ENCODE results near the gene PDE5A.
"Not testable (repeated sequence)": the region's sequence is repeated elsewhere in the genome, so short reads cannot be mapped to it uniquely, and the experiment has no call there.

PDE5A gene

DNA sequence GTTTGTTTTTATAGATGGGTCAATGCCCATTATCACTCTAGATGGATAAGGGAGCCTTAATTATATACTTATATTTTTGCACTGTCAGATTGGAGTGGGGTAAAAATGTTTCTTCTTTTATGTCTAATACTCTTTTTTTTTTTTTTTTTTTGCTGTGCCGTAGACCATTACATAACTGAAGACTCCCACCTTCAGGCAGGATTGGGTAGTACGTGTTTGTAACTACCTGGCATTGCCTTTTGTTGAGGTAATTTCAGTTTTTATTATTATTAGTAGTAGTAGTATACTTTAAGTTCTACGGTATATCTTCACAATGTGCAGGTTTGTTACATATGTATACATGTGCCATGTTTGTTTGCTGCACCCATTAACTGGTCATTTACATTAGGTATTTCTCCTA lies 165.9 kb downstream of the PDE5A start:
- not testable (repeated sequence) for DNase-seq

DNA sequence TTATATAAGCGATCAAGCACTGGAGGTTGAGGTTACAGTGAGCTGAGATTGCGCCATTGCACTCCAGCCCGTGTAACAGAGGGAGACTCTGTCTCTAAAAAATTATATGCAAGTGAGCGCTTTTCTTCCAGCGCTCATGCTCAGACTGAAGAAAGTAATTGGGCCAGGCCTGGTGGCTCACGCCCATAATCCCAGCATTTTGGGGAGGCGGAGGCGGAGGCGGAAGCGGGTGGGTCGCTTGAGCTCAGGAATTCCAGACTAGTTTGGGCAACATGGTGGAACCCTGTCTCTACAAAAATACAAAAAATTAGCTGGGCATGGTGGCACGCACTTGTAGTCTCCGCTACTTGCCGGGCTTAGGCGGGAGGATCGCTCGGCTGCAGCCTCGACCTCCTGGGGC lies 172.9 kb downstream of the PDE5A start:
- not testable (repeated sequence) for DNase-seq

DNA sequence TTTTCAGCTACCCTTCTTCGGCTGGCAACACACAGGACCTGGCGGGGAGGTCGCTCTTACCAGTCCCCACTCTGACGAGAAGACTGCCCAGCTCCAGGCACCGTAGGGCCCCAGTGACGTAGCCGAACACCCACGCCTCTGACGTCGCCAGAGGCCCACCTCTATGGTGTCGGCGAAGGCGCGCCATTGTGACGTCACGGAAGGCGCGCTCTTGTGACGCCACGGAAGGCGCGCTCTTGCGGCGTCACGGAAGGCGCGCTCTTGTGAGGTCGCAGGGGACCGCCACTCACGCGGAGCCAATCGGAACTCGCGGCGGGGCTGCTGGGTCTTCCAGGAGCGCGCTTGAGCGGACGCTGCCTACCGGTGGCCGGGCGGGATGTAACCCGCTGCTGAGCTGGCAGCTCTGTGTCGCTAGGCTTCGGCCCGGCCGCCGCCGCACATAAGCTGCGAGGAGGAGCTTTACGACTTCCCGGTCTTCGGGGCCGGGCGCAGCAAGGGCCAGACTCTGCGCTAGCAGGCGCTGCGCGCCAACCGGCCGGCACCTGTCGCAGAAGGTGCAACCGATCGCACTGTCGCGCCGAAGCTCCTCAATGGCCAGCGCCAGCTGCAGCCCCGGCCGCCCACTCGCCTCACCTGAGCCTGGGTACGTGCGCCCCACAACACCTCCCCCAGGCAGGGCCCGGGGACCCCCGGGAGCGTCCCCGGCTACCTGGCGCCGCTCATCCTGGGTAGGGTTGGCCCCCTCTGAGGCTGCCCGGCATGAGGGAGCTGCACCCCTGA lies 173.9 kb downstream of the PDE5A start:
- DNase-seq = peak; percentile 99

DNA sequence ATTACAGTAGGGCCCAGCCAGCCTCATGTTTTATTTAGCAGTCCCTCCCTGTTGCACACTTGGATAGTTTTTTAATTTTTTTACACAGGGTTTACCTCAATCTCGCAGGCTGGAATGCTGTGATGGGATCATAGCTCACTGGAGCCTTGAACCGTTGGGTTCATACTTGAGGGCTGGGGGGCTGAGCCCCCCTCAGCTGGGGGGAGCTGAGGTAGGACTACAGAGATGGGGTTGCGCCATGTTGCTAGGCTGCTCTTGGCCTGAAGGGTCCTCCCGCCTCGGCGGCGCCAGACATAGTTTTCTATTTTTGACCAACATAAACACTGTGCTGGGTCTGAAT lies 174.5 kb downstream of the PDE5A start:
- not testable (repeated sequence) for DNase-seq

DNA sequence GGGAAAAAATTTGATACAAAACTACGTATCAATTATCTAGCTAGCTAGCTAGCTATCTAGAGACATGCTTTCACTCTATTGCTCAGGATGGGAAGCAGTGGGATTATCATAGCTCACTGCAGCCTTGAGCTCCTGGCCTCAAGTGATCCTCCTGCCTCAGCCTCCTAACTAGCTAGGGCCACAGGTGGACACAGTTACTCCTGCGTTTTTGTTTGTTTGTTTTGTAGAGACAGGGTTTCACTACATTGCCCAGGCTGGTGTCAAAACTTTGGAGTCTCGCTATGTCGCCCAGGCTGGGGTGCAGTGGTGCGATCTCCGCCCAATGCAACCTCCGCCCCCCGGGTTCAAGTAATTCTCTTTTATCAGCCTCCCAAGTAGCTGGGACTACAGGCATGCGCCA lies 175.3 kb downstream of the PDE5A start:
- not testable (repeated sequence) for DNase-seq

DNA sequence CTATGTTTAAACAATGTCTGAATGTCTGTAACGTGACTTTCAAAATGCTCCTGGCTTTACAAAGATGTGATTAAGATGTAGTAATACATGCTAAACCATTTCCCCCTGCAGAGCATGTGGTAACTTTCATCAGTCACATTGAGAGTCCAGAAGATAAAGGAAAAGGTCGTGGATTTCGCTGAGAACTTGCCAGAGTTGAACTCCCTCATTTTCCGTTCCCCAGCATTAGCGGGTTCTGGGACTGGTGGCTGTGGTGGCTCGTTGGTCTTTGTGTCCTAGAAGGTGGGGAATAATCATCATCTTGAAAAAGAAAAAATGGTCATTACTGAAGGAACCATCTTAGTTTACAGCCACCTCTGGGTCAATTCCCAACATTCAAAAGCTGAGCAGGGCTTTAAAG lies 178.8 kb downstream of the PDE5A start:
- DNase-seq = not testable (repeated sequence)

Measured in activated CD4-positive, CD25-positive, alpha-beta regulatory T cell treated with anti-CD3 and anti-CD28 coated beads, Interleukin-2, amount 50 U/mL, for 72 hours (primary cell).